NCI-H2081 (cell line): Measurements from ENCODE around the gene CEP128.

Source experiments
- DNase-seq, 2 experiments: peaks; one replicate each; lab custom pipeline; 2025; lab: John Stamatoyannopoulos, UW

The CEP128 gene

DNA sequence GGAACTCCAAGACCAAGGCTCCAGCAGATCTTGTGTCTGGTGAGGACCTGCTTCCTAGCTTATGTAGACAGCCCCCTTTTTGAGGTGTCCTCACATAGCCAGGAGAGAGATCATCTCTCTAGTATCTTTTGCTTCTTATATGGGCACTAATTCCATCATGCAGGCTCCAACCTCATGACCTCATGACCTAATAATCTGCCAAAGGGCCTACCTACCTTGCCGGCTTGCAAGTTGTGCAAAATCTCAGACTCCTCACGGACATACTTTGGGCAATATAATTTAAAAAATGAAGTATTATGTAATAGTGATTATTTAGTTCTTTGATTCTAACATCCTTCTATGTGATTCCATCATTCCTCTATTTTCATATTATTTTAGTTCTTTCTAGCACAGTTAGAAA, 397.2 kb downstream of the CEP128 start:
- no peak for DNase-seq

GRCh38 chr14:80543211-80543610, 398.3 kb downstream of the CEP128 start:
- DNase-seq, result no peak

- DNase-seq, result no peak
Observed at GRCh38 chr14:80538633-80539375, 402.7 kb downstream of the CEP128 start.

GRCh38 chr14:80537626-80538025, 403.9 kb downstream of the CEP128 start:
- no peak for DNase-seq

DNA sequence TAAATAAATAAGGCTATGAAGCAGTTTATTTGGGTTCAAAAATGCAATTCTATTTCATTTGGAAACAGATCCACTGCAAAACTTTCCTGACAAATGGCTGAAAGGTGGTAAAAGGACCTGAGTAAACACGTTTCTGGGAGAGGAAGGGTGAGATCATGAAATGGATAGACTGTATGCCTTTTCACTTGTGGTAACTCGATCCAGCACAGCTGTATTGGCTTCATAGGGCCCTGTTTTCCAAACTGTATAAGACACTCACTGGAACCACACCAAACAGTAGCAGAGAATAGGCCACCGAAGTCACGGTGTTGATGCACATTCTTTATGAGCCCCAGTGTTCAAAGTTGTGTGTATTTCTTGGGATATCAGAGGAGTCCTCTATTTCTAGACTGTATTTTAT, 405.1 kb downstream of the CEP128 start:
- peak in 1 of 2 experiments; percentile 21 for DNase-seq

- DNase-seq, result no peak
Observed at GRCh38 chr14:80535171-80535570, 406.4 kb downstream of the CEP128 start.

- no peak for DNase-seq
Observed at GRCh38 chr14:80523518-80524117, 417.9 kb downstream of the CEP128 start.

- no peak for DNase-seq
Observed at GRCh38 chr14:80522936-80523335, 418.6 kb downstream of the CEP128 start.

DNA sequence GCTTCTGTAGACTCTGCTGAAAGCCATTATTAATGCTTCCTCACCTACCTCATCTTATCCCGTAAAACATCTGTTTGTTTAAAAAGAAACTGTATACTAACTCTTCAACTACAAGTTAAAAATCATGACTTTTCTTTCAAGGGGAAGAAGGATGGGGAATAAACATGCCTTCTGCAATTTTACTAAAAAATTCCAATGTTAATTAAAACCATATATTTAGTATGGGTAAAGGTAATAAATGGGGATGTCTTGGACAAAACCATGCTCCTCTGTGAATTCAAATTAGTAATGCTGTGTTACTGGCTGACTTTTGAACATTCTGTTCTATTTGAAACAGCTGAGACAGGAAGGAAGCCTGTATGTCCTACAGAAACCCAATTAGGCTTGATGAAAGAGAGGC, 419.1 kb downstream of the CEP128 start:
- DNase-seq, result no peak

- no peak for DNase-seq
Observed at GRCh38 chr14:80521456-80521855, 420.1 kb downstream of the CEP128 start.

GRCh38 chr14:80519002-80519401, 422.5 kb downstream of the CEP128 start:
- no peak for DNase-seq

- no peak for DNase-seq
Observed at GRCh38 chr14:80518173-80518572, 423.4 kb downstream of the CEP128 start.

- DNase-seq, result no peak
Observed at GRCh38 chr14:80507292-80507869, 434.2 kb downstream of the CEP128 start.

- DNase-seq, result no peak
Observed at GRCh38 chr14:80504781-80505180, 436.8 kb downstream of the CEP128 start.

DNA sequence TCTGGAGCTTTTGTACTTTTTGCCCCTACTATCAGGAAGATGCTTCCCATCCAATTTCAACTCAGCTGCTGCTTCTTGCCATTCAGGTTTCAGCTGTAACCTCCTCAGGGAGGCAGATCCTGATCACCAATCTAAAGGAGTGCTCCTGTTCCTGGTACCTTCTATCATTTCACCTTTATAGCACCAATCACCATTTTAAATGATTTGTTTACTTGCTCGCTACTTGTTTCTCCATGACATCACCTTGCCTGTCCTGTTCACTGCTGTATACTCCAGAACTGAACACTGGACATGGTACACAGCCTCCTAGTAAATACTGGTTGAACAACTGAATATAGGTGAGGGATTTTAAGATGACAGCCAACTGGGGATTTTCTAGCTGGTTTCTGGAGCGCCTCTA, 443.0 kb downstream of the CEP128 start:
- DNase-seq, result no peak

DNA sequence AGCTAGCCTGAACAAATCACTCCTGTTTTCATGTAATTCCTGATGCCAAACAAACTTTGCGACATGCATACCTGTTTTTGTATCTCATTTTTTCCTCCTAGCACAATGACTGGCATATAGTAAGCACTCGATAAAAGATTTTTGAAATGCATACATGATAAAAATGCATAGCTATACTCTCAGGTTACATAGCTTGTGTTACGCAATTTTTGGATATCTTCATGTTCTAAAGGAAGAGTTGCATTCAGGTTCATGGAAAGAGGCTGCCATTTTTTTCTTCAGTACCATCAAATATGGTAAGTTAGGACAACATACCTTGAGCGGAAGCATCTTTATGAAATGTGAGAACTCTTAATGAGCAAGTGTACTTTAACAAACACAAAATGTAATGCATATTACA, 445.4 kb downstream of the CEP128 start:
- no peak for DNase-seq

GRCh38 chr14:80494769-80495168, 446.8 kb downstream of the CEP128 start:
- DNase-seq, result no peak

GRCh38 chr14:80493620-80494019, 447.9 kb downstream of the CEP128 start:
- no peak for DNase-seq

GRCh38 chr14:80491650-80492049, 449.9 kb downstream of the CEP128 start:
- DNase-seq, result no peak

DNA sequence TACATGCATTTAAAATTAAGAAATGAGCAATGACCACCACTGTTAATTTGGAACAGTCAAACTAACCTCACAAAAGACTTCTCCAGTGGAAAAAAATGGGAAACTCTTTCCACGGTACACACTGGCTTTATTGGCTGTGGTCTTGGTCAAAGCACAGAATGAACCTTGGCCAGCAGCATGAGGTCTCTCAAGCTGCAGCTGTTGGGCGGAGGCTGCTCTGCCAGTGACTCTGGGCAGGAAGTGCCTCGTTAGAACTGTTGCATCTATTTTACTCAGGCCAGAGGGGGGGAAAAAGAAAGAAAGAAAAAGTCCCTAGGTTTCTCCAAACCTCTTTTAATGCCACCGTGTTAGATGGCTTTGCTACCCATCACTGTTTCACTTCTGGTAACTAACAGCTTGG, 450.4 kb downstream of the CEP128 start:
- peak; percentile 11 to 72 for DNase-seq

GRCh38 chr14:80489513-80489912, 452.0 kb downstream of the CEP128 start:
- DNase-seq, result no peak

GRCh38 chr14:80485764-80486163, 455.8 kb downstream of the CEP128 start:
- no peak for DNase-seq

- no peak for DNase-seq
Observed at GRCh38 chr14:80483331-80483730, 458.2 kb downstream of the CEP128 start.
